ENCODE results near the gene ARVCF. TPM values are rescaled to one million over a fixed set of nuclear protein-coding genes. Genes with fewer than 3 reads are reported as not detected.

Gene ARVCF
- total RNA-seq, 2 experiments from 2014 or later = 0.50 to 0.70 TPM

DNA sequence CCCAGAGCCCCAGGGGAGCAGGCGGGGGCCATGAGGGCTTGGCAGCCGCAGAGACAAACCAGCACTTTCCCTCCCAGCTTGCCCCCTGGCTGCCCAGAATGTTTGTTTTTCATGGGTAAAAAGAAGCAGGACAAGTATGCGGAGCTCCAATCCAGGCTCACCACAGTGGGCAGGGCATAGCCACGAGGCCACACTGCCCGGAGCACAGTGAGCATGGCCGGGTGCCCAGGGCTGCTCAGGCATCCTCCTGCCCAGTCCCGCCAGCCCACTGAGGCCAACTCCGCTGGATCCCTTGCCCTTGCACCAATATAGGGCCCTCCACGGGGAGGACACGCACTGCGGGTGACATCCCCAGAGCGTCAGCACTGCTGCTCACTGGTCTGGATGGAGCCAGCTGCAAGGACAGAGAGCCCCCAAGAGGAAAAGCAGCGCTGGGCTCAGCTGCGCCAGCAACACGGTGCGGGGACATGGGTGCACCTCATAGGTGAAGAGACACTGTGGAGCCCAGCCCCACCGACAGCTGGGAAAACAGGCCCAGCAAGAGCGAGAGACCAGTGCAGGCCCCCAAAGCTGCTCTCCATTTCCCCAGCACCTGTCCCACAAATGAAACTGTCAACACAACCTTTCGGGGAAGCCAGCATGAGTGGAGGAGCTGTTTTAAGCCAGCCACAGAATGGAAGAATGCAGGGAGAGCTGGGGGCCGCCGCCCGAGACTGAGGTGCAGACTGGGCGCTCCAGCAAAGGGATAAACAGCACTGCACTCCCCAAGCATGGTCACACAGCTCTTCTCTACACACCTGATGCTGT is 24.8 kb downstream of the ARVCF start:
- H3K27me3 Mint-ChIP-seq = no peaks in the 10 kb centered on the region
- H3K9me3 Mint-ChIP-seq (ENCODE audit: low read depth) = no peaks in the 10 kb centered on the region
- no peaks in the 10 kb centered on the region for H3K4me1 Mint-ChIP-seq
- CTCF ChIA-PET = interaction anchor here (1.2 kb wide), 1 partner anchor 23 kb away, joined by 3 read pairs; no protein-coding TSS in a partner anchor
- H3K27ac Mint-ChIP-seq = no peak overlapping the region
- DNase-seq = no peak
- H3K4me3 Mint-ChIP-seq = no peak overlapping the region
- H3K36me3 Mint-ChIP-seq = no peaks in the 10 kb centered on the region
- ATAC-seq = no peak

DNA sequence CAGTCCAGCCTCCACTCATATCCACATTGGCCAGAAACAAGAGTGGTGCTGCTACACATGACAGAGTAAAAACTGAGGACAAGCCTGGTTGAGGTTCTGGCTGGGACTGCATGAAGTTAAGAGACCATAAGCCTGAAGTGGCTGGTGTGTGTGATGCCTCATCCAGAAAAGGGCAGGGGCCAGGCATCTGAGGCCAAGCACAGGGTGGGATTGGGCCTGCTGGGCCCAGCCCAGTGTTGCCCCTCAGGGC is 25.3 kb downstream of the ARVCF start:
- H3K27me3 Mint-ChIP-seq = no peaks in the 10 kb centered on the region
- CTCF ChIA-PET = interaction anchor here (1.2 kb wide), 1 partner anchor 24 kb away, joined by 3 read pairs; no protein-coding TSS in a partner anchor
- no peak overlapping the region for H3K27ac Mint-ChIP-seq
- no peaks in the 10 kb centered on the region for H3K4me1 Mint-ChIP-seq
- DNase-seq (no peak), ATAC-seq (no peak)
- H3K9me3 Mint-ChIP-seq (ENCODE audit: low read depth) = no peaks in the 10 kb centered on the region
- no peak overlapping the region for H3K4me3 Mint-ChIP-seq
- H3K36me3 Mint-ChIP-seq = no peaks in the 10 kb centered on the region

DNA sequence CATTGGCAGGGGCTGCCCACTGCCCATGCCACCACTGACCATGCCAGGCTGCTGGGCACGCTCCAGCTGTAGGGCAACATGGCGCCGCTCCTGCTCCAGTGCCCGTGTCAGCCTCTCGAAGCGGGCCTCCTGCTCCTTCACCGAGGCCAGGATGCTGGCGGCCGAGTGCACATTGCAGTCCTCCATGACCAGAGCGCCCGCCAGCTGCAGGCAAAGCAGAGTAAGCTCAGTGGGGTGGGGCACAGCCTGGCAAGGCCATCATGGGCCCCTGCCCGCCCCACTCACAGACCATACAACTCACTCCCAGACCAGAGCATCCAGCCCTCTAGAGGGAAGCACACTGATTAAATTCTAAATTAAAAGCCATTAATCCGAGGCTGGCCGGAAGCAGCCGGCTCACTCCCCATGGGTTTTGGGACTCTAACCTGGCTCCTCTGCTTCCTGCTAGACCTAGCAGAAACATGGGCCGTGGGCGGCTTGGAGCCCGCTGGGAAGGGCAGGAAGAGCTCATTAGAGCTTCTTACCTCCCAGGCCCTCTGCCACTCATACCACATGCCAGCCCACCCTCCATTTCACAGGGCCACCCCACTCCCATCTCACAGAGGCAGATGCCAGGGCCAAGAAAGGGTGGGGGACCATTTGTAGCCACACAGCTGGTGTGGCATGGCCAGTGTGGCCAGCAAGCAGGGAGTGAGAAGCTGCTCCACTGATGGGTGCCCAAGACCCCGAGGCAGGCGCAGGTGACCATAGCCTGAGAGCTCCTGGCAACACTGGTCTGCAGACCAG is 25.8 kb downstream of the ARVCF start:
- Mint-ChIP-seq H3K4me3 (no peak overlapping the region), H3K4me1 (no peaks in the 10 kb centered on the region), H3K9me3 (ENCODE audit: low read depth) (no peaks in the 10 kb centered on the region), H3K27ac (no peak overlapping the region), H3K36me3 (no peaks in the 10 kb centered on the region), H3K27me3 (no peaks in the 10 kb centered on the region)
- CTCF ChIA-PET = interaction anchor here (1.2 to 1.4 kb wide), 2 partner anchors 25 to 138 kb away, joined by 3 read pairs; no protein-coding TSS in a partner anchor
- DNase-seq (no peak), ATAC-seq (no peak)

DNA sequence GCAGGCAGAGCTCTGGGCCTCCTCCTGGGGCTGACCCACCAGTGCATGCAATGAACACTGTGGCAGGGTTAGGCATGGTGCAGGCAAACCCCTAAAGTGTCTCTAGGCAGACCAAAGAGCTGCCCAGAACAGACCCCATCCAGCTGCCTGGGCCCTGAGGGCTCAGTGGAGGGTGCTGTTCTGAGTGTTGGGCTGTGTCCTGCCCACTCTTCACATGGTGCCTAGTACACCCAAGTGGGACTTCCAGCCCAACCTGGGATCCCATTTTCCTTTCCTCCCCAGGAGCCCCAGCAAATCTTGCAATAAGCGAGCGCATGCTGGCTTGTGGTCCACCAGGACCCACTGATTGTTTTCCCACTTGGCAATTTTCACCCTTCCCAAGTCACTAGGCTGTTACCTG is 26.4 kb downstream of the ARVCF start:
- H3K27ac Mint-ChIP-seq = no peak overlapping the region
- no peaks in the 10 kb centered on the region for H3K4me1 Mint-ChIP-seq
- H3K4me3 Mint-ChIP-seq = no peak overlapping the region
- no peaks in the 10 kb centered on the region for H3K9me3 Mint-ChIP-seq (ENCODE audit: low read depth)
- H3K36me3 Mint-ChIP-seq = no peaks in the 10 kb centered on the region
- CTCF ChIA-PET = interaction anchor here (1.4 kb wide), 1 partner anchor 139 kb away, joined by 3 read pairs; no protein-coding TSS in a partner anchor
- DNase-seq = no peak
- no peaks in the 10 kb centered on the region for H3K27me3 Mint-ChIP-seq
- ATAC-seq = no peak

DNA sequence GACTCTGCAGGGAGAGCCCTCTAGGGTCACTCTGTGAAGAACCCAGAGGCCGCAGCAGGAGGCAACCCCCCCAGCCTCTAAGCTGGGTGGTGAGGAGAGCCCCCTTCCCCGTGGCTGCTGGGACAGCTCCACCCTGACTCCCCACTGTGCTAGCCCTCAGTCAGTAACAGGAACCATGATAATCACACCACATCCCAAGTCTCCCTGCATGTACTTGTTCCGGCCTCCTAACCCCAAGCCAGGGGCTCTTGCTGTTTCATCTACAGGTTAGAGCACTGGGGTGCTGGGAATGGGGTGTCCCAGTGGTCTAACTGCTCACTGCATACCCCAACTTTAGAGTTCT is 26.9 kb downstream of the ARVCF start:
- no peak overlapping the region for H3K27ac Mint-ChIP-seq
- H3K4me1 Mint-ChIP-seq = no peaks in the 10 kb centered on the region
- CTCF ChIA-PET = interaction anchor here (1.4 kb wide), 1 partner anchor 139 kb away, joined by 3 read pairs; no protein-coding TSS in a partner anchor
- ATAC-seq (no peak), DNase-seq (no peak)
- no peaks in the 10 kb centered on the region for H3K36me3 Mint-ChIP-seq
- H3K9me3 Mint-ChIP-seq (ENCODE audit: low read depth) = no peaks in the 10 kb centered on the region
- H3K4me3 Mint-ChIP-seq = no peak overlapping the region
- no peaks in the 10 kb centered on the region for H3K27me3 Mint-ChIP-seq

DNA sequence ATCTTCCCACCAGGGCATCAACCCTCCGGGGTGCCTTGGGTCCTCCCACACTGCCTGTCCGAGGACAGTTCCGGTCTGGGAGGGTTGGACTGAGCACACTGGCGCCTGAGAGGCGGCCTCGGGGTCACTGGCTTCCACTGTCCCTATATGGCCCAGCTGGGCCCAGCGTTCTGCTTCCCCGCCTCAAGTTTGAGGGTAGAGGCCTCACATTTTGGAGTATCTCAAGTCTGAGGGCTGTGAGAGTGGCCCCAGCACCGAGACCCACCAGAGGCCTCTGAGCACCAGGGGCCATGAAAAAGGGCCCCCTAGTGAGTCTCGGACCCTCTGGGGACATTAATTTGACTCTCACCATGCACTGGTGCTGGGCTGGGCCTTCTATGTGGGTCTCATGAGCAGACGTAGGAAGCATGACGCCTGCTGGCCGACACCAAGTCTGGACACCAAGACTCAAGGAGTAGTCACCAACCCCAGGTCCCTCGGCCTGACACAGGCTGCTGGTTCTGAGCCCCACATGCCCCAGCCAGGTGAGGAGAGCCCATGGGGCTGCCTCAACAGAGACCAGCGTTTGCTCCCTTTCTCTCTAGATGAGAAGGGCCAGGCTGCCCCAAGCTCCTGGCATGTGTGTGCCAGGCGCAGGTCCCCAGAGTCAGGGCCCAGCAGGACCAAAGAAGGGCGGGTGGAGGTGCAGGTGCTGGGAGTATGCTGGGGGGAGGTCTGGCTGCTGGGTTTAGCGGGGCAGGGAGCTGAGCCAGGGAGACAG is 27.5 kb downstream of the ARVCF start:
- DNase-seq (no peak), ATAC-seq (no peak)
- H3K4me3 Mint-ChIP-seq = no peak overlapping the region
- no peak overlapping the region for H3K27ac Mint-ChIP-seq
- H3K36me3 Mint-ChIP-seq = no peaks in the 10 kb centered on the region
- no peaks in the 10 kb centered on the region for H3K9me3 Mint-ChIP-seq (ENCODE audit: low read depth)
- CTCF ChIA-PET = interaction anchor here (0.9 kb wide), 1 partner anchor 36 kb away, joined by 4 read pairs; no protein-coding TSS in a partner anchor
- H3K4me1 Mint-ChIP-seq = no peaks in the 10 kb centered on the region
- no peaks in the 10 kb centered on the region for H3K27me3 Mint-ChIP-seq

DNA sequence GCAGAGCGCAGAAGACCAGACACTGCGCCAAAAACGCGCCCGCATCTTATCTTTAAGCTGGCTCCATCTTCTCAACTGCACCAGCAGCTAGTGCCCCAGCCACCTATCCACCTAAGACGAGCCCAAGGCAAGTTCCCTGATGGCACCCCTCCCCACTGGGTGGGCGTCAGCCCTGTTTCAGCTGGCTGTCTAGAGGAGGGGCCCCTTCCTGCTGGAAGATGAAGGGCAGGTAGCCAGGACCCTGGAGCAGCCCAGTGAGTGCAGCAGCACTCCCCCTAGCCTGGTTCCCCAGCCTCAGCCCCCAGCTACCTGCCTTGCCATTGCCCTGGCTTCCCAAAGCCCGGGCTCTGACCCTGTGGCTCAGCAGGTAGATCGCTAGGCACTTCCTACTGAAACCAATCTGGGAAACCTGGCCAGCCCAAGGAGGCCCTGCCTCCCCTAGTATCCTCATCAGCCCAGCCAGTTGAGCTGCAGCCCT is 28.3 kb downstream of the ARVCF start:
- Mint-ChIP-seq H3K27me3 (no peaks in the 10 kb centered on the region), H3K9me3 (ENCODE audit: low read depth) (no peaks in the 10 kb centered on the region), H3K4me3 (no peak overlapping the region), H3K4me1 (no peaks in the 10 kb centered on the region), H3K27ac (no peak overlapping the region), H3K36me3 (no peaks in the 10 kb centered on the region)
- CTCF ChIA-PET = interaction anchor here (0.9 kb wide), 1 partner anchor 35 kb away, joined by 4 read pairs; no protein-coding TSS in a partner anchor
- DNase-seq (no peak), ATAC-seq (no peak)

DNA sequence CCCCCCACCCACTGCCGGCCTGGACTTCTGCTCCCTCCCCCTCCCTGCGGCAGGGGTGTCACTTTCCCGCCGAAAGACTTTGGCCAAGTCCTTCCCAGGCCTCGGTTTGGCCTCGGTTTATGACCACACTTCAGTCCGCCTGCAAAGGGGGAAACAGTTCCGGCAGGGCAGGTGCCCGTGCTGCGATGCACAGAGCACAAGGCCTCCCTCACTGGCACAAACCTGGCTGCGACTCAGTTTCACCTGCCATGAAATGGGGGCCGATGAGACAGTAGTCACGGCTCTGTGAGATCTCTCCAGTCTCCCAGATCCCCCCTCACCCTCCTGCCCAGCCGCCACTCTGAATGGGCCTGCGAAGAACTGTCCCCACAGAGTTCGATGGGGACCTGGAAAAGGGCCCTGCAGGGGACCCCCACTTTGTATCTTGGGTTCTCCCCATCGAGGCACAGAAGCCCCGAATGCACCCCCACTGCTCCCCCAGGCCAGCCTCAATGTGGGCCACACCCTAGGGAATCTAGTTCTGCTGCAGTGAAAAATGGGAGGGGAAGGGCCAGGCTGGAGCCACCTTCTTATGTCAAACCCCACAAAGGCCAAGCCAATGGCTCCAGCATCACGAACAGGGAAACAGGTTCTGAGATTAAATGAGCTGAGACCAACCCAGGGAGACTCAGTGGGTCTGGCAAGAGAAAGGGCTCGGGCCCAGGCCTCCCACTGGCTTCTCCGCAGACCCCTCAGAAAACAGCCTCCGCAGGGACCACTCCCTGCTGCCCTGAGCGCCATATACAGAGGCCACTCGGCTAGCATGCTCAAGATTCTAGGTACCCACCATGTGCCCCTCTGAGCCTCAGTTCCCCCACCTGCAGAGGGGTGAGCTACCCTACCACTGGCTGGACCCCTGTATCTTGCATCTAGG is 29.0 kb downstream of the ARVCF start:
- Mint-ChIP-seq H3K27me3 (no peaks in the 10 kb centered on the region), H3K36me3 (no peaks in the 10 kb centered on the region), H3K9me3 (ENCODE audit: low read depth) (no peaks in the 10 kb centered on the region), H3K27ac (no peak overlapping the region), H3K4me3 (no peak overlapping the region), H3K4me1 (no peaks in the 10 kb centered on the region)
- no peak for DNase-seq
- CTCF ChIA-PET = no interaction called here
- ATAC-seq = no peak

DNA sequence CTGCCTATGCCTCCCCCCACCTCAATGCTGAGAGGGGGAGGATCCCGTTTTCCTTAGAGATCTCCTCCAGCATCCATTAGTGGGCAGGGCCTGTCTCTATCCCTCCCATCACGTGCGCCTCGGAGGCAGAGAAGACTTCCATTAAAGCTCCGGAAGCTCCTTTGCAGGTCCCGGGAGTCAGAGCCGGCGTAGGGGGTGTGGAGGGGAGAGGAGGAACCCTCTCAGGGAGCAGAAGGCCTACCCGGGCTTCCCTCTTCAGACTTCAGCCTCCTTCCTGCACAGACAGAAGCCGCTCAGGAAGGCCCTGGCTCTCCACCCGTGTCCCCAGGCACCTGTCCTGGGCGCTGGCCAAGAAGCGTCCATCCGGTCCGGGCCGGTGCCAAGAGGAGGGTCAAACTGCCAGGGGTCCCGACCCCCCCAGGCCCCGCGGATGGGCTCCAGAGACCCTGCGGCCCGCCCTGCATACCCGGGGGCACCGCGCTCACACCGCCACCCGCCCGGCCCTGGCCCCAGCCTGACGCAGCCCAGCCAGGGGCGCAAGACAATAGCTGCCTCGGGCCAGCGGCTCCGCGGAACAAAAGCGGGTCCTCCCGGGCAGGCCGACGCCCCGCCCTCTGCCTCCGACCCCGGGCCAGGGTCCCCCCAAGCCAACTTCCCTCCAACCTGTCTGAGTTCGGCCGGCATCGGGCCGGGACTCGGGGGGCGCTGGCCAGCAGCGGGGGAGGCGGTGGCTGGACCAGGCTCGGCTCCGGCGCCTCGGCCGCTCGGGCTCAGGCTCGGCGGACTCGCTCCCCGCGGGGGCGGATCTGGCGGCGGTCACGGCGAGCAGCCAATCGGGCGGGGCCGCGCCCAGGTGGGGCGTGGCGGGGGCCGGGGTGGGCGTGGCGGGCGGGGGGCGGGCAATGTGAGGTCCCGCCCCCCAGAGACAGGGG is 29.9 kb downstream of the ARVCF start:
- no peaks in the 10 kb centered on the region for H3K36me3 Mint-ChIP-seq
- CTCF ChIA-PET = interaction anchor here (1.4 kb wide), 1 partner anchor 12 kb away, joined by 3 read pairs; no protein-coding TSS in a partner anchor
- no peak overlapping the region for H3K27ac Mint-ChIP-seq
- H3K9me3 Mint-ChIP-seq (ENCODE audit: low read depth) = no peaks in the 10 kb centered on the region
- ATAC-seq (peak; percentile 95), DNase-seq (peak; percentile 75)
- no peak overlapping the region for H3K4me3 Mint-ChIP-seq
- H3K27me3 Mint-ChIP-seq = no peaks in the 10 kb centered on the region
- no peaks in the 10 kb centered on the region for H3K4me1 Mint-ChIP-seq

DNA sequence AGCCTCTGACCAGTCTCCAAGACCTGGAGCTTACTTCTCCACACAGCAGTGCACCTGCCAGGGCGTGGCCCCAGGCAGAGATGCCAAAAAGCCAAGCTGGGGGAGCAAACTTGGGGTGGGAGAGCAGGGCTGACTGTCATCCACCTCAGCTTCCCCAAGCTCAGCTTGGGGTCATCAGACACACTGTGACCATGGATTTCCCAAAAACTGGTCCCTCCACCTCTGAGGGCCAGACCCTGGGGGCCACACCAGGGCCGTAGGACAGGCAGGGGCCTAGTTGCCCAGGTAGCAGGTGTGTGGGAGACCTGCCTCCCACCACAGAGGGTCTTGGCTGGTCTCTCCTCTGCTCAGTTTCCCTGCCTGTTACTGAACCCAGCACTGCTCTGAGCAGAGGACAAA is 30.6 kb downstream of the ARVCF start:
- Mint-ChIP-seq H3K36me3 (no peaks in the 10 kb centered on the region), H3K9me3 (ENCODE audit: low read depth) (no peaks in the 10 kb centered on the region), H3K4me1 (no peaks in the 10 kb centered on the region), H3K4me3 (no peak overlapping the region), H3K27me3 (no peaks in the 10 kb centered on the region), H3K27ac (no peak overlapping the region)
- DNase-seq = no peak
- CTCF ChIA-PET = interaction anchor here (1.4 to 3.4 kb wide), 3 partner anchors 11 to 28 kb away, joined by 3 to 10 read pairs (median 7); no protein-coding TSS in a partner anchor
- no peak for ATAC-seq

DNA sequence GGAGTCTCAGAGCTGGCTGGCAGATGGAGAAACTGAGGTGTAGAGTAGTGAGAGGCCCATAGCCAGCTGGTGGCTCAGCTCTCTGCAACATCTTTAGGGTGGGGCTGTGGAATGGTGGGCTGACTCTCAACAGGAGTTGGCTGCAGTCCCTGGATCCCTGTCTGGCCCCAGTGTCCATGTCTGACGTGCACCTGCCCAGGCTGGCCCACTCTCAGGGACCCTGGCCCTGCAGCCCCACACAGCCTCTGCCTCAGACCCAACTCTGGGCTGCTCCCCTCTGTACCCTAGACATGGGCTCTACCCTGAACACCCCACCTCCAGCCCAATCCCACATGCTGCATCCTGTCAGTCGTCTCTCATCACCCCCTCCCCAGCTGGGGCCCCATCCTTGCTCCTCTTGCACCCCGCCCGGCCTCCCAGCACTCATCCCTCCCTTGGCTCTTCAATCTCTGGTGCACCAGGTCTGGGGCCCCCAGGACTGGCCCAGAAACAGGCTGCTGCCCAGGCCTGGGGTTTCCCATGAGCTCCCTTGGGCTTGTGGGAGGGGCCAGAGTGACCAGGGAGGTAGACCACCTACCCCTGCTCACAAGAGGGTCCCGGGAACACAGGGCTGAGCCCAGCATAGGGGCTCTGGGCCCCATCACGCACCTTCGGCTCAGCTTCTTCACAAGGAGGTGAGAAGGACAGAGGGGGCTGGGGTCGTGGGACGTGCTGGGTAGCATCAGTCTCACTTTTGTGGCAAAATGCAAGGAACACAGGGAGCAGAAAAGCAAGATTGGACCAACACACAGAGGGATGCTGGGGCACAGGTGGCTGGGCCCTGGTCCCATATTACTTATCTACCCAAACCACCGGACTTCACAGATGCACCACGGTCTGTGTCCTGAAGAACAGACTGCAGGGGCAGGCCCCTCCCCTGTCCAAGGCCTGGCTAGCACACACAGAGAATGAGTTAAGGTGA is 31.5 kb downstream of the ARVCF start:
- Mint-ChIP-seq H3K27me3 (no peaks in the 10 kb centered on the region), H3K36me3 (no peaks in the 10 kb centered on the region), H3K4me3 (no peak overlapping the region), H3K9me3 (ENCODE audit: low read depth) (no peaks in the 10 kb centered on the region), H3K4me1 (no peaks in the 10 kb centered on the region), H3K27ac (no peak overlapping the region)
- DNase-seq (no peak), ATAC-seq (no peak)
- CTCF ChIA-PET = interaction anchor here (0.7 to 3.4 kb wide), 5 partner anchors 11 to 255 kb away, joined by 3 to 10 read pairs (median 4); no protein-coding TSS in a partner anchor
